Hepatocyte (in vitro differentiated cells): ENCODE data around the gene FSTL1.

ENCODE experiments used
- CTCF ChIP-seq: fragments of 200-600 bp; sonication (generic); IDR thresholded peaks from 2 replicates; pipeline ENCODE4 v1.5.1; 2016; ENCODE audit warnings: antibody characterized with exemption, mild to moderate bottlenecking; ENCODE audit not compliant: poor library complexity
- EZH2 ChIP-seq: fragments of 200-600 bp; sonication (generic); IDR thresholded peaks from 2 replicates; pipeline ENCODE4 v1.6.1; 2016; ENCODE audit warnings: antibody characterized with exemption, mild to moderate bottlenecking, borderline replicate concordance
- EZH2phosphoT487 ChIP-seq: fragments of 200-600 bp; sonication (generic); IDR thresholded peaks from one replicate; pipeline ENCODE4 v1.6.1; 2018; ENCODE audit warnings: antibody characterized with exemption, mild to moderate bottlenecking, low read depth, moderate library complexity; ENCODE audit not compliant: unreplicated experiment, severe bottlenecking

DNA sequence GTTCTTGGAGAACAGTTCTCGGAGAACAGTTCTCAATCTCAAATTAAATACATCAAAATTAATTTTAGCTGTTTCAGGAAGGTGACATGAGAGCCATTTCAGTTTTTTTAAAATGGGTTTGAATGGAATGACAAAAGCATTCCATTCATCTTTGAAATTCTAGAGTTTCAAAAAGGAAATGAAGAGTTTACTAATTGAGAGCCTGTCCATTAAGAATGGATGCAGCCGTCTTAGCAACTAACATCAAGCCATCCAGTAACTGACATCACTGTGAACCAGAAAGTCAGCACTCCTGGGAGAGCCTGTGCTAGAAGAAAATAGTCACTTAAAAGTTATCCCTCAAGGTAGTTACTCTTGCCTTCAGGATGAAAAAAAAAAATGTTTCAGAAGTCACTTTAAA is 47.0 kb upstream of the FSTL1 start:
- TF ChIP-seq CTCF (no peak), EZH2 (no peak), EZH2phosphoT487 (no peak)
